ENCODE results near the gene FANCD2OS. TPM values are rescaled to one million over a fixed set of nuclear protein-coding genes. Genes with fewer than 3 reads are reported as not detected.

FANCD2OS gene
- total RNA-seq, 3 donors from 2014 or later (not counting 1 experiment from before 2014, with no cell fraction given): not detected

GRCh38 chr3:10154335-10155122 is 46.5 kb upstream of the FANCD2OS start:
- H3K36me3 ChIP-seq (ENCODE audit: control insufficient read depth, insufficient read depth, low read length): peaks cover 44% of the 10 kb centered on the region
- H3K4me3 ChIP-seq (ENCODE audit: low read length): no peak overlapping the region
- peak overlapping the region in 1 of 2 donors; percentile 11 for H3K27ac Mint-ChIP-seq
- no peak overlapping the region for H3K4me3 Mint-ChIP-seq
- DNase-seq: no peak
- H3K27me3 Mint-ChIP-seq (ENCODE audit: low read depth in 2 of 2): no peaks in the 10 kb centered on the region
- H3K4me1 ChIP-seq (ENCODE audit: control insufficient read depth, insufficient read depth, low read length): no peaks in the 10 kb centered on the region
- no peak for TF ChIP-seq CTCF (IDR thresholded peaks at IDR 0.05)
- 91% methylated on average over 14 of the region's 14 CpGs for WGBS (ENCODE audit: insufficient coverage)
- intact Hi-C loops (cut with micrococcal nuclease): loop anchor here (5.0 kb wide), 1 partner anchor 33 kb away; no protein-coding TSS in a partner anchor
- H3K4me1 Mint-ChIP-seq: peaks cover 6% of the 10 kb centered on the region in 2 donors
- no peaks in the 10 kb centered on the region for H3K9me3 Mint-ChIP-seq
- peaks cover 15% of the 10 kb centered on the region for H3K36me3 Mint-ChIP-seq
- no peak overlapping the region for H3K27ac ChIP-seq (ENCODE audit: low read length)
- no peaks in the 10 kb centered on the region for H3K9me3 ChIP-seq (ENCODE audit: control insufficient read depth, insufficient read depth, low read length)
- H3K27me3 ChIP-seq (ENCODE audit: control insufficient read depth, insufficient read depth, low read length): no peaks in the 10 kb centered on the region
- ATAC-seq: no peak

- no peaks in the 10 kb centered on the region for H3K27me3 ChIP-seq (ENCODE audit: control insufficient read depth, insufficient read depth, low read length)
- intact Hi-C loops (cut with micrococcal nuclease): loop anchor here (5.0 kb wide), 1 partner anchor 36 kb away; no protein-coding TSS in a partner anchor
- H3K27ac ChIP-seq (ENCODE audit: low read length): no peak overlapping the region
- H3K4me3 ChIP-seq (ENCODE audit: low read length): no peak overlapping the region
- 86% methylated on average over 6 of the region's 6 CpGs for WGBS (ENCODE audit: insufficient coverage)
- H3K4me1 ChIP-seq (ENCODE audit: control insufficient read depth, insufficient read depth, low read length): peaks cover 3% of the 10 kb centered on the region
- H3K4me1 Mint-ChIP-seq: peaks cover 6 to 21% of the 10 kb centered on the region in 2 donors
- H3K27me3 Mint-ChIP-seq (ENCODE audit: low read depth in 2 of 2): no peaks in the 10 kb centered on the region
- no peak for TF ChIP-seq CTCF (IDR thresholded peaks at IDR 0.05)
- H3K36me3 ChIP-seq (ENCODE audit: control insufficient read depth, insufficient read depth, low read length): peaks cover 52% of the 10 kb centered on the region
- no peaks in the 10 kb centered on the region for H3K9me3 Mint-ChIP-seq
- DNase-seq (no peak), ATAC-seq (no peak)
- H3K9me3 ChIP-seq (ENCODE audit: control insufficient read depth, insufficient read depth, low read length): no peaks in the 10 kb centered on the region
- H3K27ac Mint-ChIP-seq: peak overlapping the region in 1 of 2 donors; percentile 72
- H3K4me3 Mint-ChIP-seq: no peak overlapping the region
- H3K36me3 Mint-ChIP-seq: peaks cover 18% of the 10 kb centered on the region
These were observed 42.9 kb upstream of the FANCD2OS start for GRCh38 chr3:10150987-10151386.

GRCh38 chr3:10149226-10149625 is 41.2 kb upstream of the FANCD2OS start:
- Mint-ChIP-seq H3K27me3 (ENCODE audit: low read depth in 2 of 2) (no peaks in the 10 kb centered on the region), H3K9me3 (no peaks in the 10 kb centered on the region), H3K4me3 (peak overlapping the region; percentile 9), H3K36me3 (peaks cover 18% of the 10 kb centered on the region), H3K4me1 (peaks cover 15 to 31% of the 10 kb centered on the region in 2 donors), H3K27ac (peak overlapping the region in 1 of 2 donors; percentile 51)
- ATAC-seq: peak in 1 of 3 donors; percentile 21
- TF ChIP-seq CTCF (IDR thresholded peaks at IDR 0.05): no peak
- Histone ChIP-seq H3K27me3 (ENCODE audit: control insufficient read depth, insufficient read depth, low read length) (no peaks in the 10 kb centered on the region), H3K36me3 (ENCODE audit: control insufficient read depth, insufficient read depth, low read length) (peaks cover 42% of the 10 kb centered on the region), H3K4me3 (ENCODE audit: low read length) (no peak overlapping the region), H3K27ac (ENCODE audit: low read length) (no peak overlapping the region), H3K4me1 (ENCODE audit: control insufficient read depth, insufficient read depth, low read length) (peaks cover 13% of the 10 kb centered on the region), H3K9me3 (ENCODE audit: control insufficient read depth, insufficient read depth, low read length) (no peaks in the 10 kb centered on the region)
- intact Hi-C loops (cut with micrococcal nuclease): no loop called here
- DNase-seq: no peak
- WGBS (ENCODE audit: insufficient coverage): 78% methylated on average over 7 of the region's 8 CpGs

All from natural killer cell (primary cell).